HK-2 (cell line): Measurements from ENCODE around the gene ARIH1.

Experiments
- DNase-seq: peaks from one replicate; pipeline ENCODE4 v3.0.0-alpha.2; 2018; ENCODE audit not compliant: unreplicated experiment

The ARIH1 gene

DNA sequence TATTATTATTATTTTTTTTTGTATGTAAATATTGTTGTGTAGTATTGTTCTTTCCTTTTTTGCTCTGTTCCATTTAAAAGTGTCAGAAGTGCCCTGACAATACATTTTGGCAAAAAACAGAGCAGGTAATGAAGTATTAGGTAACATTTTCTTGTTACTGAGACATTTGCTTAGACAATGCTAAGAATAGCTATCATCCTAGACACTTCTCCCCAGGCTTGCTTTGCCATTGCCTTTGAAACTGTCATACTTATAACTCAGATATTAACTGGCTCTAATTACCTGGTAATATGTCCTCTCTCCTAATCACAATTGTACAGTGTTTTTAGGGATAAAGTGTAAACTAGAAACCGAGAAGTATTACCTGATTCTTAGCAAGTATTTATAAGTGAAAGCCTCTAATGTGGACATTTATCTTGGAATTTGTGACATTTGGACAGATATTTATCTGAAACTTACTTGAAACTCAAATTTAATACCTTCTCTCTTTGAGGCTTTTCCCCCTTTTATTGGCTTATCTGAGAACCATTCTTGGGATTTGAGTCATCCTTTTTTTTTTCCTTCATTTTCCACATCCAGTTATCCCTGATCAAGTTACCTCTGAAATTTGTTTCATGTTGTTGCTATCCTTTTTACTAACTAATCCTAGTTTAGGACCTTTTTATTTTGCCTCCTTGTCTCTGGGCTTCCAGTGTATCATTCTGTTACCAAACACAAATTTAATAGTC, 13.1 kb downstream of the ARIH1 start:
- DNase-seq = no peak

DNA sequence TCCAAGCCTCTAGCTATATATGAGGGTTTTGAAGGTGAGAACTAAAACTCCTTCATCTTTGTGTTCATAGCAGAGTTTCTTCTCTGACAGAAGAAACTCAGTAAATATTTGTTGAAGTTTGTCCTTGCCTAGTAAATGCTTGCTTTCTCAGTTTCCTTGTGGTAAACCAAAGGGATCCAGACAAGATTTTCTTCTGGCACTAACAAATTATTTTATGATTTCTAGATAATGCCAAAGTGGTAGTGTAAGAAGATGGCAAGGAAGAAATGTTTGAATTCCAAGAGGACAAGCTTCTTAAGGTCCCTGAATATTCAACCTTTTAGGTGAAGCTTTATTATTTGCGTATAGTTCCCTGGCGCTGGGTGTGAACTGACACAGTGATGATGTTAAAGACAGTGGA, 14.4 kb downstream of the ARIH1 start:
- DNase-seq = no peak

DNA sequence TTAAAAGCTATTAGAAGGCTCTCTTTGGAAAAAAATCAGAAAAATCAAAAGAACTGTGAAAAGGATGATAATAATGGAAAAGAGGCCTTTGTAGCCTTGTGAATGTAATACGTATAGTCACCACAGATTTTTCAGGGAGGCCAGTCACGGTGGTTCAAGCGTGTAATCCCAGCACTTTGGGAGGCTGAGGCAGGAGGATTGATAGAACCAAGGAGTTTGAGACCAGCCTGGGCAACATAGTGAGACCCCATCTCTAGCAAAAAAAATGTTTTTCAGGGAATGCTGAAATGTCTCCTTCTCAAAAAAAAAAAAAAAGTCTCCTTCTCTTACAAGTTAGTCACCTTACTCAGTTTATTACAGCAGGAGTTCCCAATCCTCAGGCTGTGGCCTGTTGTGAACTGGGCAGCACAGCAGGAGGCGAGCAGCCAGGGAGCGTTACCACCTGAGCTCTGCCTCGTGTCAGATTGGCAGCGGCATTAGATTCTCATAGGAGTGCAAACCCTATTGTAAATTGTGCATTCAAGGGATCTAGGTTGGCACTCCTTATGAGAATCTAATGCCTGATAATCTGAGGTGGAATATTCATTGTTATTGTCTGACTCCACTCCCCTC, 15.9 kb downstream of the ARIH1 start:
- DNase-seq = no peak

DNA sequence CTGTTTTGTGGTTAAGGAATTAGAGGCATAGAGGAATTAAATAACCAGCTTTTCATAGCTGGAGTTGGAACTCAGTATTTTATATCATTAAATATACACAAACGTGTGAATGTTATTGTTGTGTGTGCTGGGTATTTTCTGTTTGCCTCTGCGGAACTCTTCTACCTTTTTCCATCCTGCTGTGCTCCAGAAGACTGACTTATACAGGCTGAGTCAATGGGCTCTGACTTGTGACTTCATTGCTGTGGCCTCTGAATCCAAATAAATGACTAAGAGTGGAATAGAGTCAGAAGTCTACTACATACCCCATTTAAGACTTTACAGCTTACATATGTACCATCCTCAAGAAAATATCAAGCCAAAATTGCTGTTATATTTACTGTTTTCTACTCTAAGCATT, 17.6 kb downstream of the ARIH1 start:
- DNase-seq = no peak

DNA sequence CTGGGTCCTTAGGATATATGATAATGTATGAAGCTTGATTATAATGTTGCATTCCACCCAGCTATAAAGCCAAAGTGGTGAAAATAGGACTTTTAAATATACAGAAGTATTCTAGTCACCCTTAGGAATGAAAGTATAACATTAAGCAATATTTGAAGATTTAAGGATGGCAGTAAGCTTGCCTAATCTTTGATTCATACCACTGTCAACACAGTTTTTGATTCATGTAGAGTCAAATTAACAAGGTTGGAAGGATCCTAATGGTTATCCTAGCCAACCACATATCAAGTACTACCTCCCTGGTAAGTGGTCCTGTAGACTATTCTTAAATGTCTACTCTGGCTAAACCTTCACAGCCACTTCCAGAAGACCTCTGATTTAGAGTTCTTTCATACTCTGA, 18.6 kb downstream of the ARIH1 start:
- DNase-seq = no peak

DNA sequence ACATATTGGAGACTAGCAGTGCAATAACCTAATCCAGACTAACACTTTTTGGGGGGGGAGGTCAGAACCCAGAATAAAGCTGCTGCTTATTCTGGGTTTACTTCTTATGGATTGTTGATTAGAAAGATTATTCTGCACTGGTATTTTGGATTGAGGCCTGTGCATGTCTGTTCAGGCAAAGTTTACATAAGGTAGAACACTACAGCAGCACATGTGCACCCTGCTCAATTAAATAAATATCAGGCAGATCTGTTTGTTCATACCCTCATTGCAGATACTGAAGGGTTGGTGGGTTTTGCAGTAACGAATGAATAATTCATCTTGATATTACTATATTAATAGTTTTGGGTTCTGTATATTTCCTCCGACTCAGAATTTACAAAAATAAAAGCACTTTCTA, 19.1 kb downstream of the ARIH1 start:
- DNase-seq = no peak

DNA sequence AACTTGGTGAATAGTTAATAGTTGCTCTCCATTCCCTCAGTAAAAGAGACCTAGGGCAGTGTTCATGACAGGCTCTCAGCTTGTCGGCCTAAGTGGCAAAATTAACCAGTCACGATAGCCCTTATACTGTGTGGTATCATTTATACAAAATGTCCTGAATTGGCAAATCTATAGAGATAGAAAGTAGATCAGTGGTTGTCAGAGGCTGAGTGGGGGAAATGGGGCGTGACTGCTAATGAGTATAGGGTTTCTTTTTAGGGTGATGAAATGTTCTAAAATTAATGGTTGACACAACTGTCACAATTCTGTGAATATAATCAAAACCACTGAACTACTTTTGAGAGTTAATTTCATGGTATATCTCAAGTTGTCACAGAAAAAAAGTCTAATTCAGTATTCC, 20.9 kb downstream of the ARIH1 start:
- no peak for DNase-seq

DNA sequence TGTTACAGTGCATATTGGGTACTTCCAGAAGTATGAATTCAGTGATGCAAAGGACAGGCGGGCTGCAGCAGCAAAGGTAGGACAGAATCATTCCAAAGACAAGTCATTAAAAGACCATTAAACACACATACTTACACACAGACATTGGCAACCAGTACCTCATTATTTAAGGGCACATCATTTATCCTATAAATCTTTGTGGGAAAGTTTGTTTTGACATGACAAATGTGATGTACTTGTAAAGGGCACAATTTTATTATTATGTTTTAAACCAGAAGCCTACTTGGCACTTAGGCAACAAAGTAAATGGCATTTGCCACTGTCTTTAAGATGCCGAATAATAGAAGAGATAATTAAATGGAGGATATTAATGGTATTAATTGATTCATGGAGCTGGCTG, 22.7 kb downstream of the ARIH1 start:
- DNase-seq = no peak

DNA sequence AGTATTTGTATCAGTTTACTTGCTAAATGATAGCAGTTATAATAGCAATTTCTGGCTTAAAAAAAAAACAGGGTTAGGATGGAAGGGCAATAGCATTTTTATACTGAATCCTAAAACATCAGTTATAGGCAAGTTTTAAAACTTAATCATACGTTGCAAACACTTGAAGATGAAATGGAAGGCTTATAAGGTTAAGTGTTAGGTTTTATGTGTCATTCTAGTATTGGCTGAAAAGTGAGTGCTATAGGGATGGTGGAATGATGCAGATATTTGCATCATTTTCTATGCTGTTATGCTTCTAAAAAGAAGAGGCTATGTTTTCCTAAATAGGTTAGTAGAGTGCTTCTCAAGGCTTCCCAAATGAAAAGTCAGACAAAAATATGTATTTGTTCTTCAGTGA, 23.3 kb downstream of the ARIH1 start:
- no peak for DNase-seq

DNA sequence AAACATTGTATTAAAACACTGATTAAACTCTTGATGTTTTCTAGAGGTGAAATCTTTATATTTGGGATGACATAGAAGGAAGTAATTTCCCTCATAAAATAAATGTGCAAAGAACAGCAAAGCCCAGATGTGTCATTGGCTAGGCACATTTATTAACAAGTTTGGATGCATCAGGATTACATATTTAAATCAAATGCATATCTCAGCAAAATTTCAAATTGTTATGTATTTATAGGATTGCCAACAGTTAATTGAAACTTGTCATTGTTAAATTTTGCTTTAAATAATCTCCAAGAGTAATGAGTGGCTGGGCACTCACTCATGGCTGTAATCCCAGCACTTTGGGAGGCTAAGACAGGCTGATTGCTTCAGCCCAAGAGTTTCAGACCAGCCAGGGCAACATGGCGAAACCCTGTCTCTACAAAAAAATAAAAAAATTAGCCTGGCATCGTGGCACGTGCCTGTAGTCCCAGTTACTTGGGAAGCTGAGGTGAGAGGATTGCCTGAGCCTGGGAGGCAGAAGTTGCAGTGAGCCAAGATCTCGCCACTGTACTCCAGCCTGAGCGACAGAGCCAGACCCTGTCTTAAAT, 28.2 kb downstream of the ARIH1 start:
- no peak for DNase-seq

DNA sequence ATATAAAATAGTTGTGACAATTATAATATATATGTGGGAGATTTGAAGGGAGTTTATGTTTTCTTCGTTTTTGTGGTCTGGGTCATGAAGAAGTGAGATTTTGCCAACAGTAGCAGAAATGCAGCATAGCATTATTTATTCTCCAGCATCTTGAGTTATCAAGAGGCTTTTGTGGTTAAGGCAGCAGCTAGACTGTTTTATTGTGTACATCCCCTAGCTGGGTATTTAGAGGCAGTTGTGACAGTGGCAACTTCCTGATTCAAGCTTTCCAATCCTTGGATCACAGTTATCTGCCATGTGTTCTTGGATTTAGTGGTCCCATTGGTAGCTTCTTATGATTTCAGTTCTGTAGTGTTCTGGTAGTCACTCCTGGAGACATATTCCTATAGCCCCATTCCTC, 29.0 kb downstream of the ARIH1 start:
- no peak for DNase-seq

DNA sequence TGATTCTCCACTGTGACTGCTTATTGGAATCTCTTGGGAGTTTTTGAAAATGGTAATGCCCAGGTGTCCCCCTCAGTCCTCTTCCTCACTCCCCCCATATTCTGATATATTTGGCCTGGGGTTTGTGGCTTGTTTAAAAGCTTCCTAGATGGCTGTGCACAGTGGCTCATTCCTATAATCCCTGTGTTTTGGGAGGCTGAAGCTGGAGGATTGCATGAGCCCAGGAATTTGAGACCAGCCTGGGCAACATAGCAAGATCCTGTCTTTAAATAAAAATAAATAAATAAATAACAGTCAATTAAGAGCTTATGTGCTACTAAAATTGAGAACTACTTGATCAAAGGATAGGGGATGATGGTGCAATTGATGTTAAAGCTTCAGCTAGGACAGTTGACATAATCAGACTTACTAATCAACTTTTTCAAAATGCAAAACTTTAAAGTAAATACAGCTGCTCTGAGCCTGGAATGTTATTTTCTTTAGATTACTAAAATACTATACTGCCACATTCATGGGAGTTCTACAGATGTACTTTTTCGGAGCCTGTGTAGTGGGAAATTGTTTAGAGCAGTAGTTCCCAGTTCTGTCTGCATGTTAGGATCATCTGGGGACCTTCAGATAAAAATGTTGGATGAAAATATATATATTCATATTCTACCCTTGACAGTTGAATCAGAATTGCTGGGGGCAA, 33.4 kb downstream of the ARIH1 start:
- DNase-seq = no peak

DNA sequence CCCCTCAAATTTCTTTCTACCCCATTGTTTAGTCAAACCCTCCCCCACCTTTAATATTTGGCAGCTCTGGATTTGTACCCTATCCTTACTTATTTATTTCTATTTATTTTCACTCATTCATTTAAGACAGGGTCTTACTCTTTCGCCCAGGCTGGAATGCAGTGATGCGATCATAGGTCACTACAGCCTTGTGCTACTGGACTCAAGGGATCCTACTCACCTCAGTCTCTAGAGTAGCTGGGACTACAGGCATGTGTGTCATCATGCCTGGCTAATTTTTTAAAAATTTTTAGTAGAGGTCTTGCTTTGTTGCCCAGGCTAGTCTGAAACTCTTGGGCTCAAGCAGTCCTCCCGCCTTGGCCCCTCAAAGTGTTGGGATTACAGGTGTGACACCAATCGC, 35.4 kb downstream of the ARIH1 start:
- no peak for DNase-seq

DNA sequence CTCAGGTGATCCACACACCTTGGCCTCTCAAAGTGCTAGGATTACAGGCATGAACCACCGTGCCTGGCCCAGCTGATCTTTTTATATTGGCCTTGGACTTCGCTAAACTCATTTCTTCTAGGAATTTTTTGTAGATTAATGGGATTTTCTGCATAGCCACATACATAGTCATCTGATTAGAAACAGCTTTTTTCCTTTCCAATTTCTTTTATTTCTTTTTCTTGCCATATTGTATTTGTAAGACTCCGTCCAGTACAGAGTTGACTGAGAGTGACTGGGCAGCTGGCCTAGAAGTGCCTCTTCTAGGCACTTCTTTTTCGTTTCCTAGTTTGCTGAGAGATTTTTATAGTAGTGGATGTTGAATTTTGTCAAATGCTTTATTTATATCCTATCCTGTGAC, 37.4 kb downstream of the ARIH1 start:
- no peak for DNase-seq

DNA sequence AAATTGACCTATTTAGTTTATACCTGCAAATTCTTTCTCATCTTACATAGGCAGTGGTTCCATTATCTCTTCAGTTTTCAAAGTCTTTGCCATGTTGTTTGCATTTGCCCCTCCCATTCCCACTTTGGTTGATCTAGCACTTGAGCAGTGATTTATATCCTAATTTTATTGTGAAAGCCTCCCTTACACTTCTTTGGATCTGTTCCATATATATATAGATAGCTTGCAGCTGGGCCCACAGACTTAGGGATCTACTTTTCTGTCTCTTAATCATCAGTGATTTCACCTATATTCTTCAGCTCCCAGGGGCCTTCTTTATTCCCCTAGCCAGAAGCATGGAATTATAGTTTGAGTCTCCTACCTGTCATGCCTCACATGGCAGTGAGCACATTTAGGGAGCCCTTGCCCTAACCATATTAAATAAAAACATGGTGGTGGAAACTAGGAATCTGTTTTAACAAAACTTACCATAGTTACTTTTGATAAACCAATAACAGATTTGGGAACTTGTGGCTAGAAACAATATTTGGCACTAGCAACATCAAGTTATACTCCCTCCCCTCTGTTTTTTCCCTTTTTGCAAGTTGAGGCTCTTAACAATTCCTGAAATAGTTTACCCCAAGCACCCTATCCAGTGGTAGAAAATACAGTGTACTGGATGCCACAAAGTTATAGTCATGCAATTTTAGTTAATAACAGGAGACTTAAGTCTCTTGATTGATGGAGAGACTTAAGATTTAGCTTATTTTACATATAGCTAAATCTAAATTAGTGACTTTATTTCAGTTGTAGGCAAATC, 41.7 kb downstream of the ARIH1 start:
- no peak for DNase-seq

DNA sequence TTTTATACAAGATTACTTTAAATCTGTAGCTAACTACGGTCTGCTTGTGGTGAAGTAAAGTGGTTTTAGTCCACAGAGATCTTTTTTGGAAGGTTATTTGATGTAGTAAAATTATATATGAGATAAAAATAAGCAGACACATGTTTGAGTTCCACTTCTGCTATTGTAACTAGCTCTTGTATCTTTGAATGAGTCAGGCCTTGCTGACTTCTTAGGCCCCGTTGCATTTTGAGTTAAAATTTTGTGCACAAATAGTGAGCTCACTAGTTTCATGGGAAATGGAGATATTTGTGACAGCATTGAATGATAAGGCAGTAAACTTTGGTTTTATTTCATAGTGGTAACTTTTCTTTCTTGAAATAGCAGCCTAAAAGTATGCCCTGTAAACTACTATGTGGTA, 42.6 kb downstream of the ARIH1 start:
- DNase-seq = no peak

DNA sequence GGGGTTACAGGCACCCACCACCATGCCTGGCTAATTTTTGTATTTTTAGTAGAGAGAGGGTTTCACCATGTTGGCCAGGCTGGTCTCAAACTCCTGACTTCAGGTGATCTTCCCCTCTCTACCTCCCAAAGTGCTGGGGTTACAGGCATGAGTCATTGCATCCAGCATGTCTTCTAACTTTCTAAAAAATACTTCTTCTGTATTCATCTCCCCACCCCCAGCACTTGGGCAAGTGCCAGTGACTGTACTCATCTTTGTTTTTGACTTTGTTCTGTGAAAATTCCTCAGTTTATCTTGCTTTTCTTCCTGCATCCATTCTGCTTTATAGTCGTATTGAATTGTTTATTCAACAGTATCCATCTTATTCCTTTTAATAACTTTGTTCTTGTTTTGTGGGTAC, 47.6 kb downstream of the ARIH1 start:
- DNase-seq = no peak

DNA sequence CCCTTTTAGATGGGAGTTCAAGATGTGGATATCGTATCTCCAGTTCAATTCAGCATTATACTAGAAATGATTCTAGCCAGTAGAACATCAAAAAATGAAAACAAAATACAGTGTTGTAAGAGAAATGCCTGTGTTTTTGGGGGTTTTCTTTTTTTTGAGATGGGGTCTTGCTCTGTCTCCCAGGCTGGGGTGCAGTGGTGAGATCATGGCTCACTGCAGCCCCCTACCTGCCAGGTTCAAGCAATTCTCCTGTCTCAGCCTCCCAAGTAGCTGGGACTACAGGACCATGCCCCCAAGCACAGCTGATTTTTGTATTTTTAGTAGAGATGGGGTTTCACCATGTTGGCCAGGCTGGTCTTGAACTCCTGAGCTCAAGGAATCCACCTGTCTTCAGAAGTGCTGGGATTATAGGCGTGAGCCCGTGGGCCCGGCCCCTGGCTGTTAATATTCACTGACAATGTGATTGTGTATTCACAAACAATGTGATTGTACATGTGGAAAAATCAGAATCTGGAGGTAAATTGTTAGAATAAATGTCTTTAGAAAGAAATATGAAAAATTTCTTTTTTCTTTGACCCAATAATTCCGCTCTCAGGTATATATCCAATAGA, 59.0 kb downstream of the ARIH1 start:
- no peak for DNase-seq

DNA sequence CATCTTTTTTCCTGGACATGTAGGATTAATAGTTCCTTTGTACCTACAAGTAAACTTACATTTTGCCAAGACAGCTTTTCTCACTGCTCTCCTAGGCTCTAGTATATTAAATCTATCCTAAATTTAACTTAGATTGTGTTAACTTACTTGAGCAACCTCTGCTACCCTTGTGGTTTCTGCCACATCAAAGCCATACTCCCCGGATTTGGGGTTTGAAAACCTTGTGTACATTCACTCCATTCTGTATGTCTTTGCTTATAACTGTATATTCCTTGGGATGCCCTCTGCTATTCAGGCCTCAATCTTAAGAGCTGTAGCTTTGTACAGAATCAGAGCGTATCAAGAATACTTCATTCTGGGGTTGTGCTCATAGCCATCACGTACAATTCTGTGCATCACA, 60.4 kb downstream of the ARIH1 start:
- no peak for DNase-seq

DNA sequence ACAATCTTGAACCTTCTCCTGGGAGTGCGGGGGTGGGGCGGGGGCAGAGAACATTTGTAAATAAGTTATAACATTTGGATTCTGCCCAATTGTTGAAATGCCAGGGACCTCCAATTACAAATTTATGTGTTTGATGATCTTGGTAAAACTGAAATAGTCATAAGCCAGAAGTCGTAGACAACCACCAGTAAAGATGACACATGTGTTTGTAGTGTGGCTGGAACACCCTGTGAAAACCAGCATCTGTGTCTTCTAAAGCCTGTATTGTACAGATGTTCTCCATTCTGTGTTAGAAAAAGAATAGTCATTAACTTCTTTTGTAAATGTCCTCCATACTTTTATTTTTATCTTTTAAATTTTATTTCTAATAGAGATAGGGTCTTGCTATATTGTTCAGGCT, 61.8 kb downstream of the ARIH1 start:
- no peak for DNase-seq

DNA sequence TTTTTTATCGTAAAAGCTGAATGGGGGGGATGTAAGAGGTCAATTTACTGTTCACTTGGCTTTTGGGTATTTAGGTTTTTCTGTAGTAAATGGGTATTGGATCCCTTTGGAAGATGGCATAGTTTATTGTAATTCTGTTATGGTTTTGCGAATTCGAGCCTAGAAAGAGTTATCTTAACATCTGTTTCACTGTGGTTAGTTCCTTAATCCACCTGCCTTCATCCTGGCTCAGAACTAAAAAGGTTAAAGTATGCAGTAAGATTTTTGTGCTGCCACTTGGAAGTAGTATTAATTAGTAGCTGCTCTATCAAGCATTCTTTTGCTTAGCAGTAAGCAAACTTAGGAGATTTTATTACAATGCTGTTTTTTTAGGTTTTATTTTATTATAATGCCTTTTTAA, 62.4 kb downstream of the ARIH1 start:
- no peak for DNase-seq

DNA sequence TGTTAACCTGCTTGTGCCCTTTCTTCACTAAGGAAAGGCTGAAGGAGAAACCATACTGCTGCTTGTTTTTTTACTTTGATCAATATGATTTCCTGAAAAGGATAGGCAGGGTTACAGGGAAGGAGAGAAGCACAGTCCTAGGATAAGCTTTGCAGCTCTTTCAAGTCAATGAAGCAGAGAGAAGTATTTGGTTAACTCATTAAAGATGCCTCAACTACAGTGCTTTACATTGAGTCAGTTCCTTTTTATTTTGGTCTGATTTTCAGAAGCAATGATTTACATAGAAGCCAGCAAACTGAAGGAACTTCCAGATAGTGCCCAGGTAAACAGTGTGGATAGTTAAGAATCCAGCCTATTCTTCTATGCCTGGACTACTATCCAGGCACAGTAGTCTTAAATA, 64.8 kb downstream of the ARIH1 start:
- no peak for DNase-seq
